HG03045 (cell line): Measurements from ENCODE around the gene FMR1.
A peak's percentile ranks its signal among the peaks of the same experiment; 100 is the strongest.

Experiments
- ATAC-seq: cut with Tn5 transposase; IDR thresholded peaks from one replicate; pipeline ENCODE4 v1.9.1; 2021; ENCODE audit warnings: mild to moderate bottlenecking, moderate library complexity; ENCODE audit not compliant: unreplicated experiment

Gene FMR1

DNA sequence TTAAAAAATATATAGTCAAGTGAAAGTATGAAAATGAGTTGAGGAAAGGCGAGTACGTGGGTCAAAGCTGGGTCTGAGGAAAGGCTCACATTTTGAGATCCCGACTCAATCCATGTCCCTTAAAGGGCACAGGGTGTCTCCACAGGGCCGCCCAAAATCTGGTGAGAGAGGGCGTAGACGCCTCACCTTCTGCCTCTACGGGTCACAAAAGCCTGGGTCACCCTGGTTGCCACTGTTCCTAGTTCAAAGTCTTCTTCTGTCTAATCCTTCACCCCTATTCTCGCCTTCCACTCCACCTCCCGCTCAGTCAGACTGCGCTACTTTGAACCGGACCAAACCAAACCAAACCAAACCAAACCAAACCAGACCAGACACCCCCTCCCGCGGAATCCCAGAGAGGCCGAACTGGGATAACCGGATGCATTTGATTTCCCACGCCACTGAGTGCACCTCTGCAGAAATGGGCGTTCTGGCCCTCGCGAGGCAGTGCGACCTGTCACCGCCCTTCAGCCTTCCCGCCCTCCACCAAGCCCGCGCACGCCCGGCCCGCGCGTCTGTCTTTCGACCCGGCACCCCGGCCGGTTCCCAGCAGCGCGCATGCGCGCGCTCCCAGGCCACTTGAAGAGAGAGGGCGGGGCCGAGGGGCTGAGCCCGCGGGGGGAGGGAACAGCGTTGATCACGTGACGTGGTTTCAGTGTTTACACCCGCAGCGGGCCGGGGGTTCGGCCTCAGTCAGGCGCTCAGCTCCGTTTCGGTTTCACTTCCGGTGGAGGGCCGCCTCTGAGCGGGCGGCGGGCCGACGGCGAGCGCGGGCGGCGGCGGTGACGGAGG is at the start of gene FMR1:
Gene FMR1 (plus strand): TSS at position 728 of the 831 bp plus-strand sequence. CDS start 261 bp downstream, outside the sequence.
- ATAC-seq, result peak; percentile 91

DNA sequence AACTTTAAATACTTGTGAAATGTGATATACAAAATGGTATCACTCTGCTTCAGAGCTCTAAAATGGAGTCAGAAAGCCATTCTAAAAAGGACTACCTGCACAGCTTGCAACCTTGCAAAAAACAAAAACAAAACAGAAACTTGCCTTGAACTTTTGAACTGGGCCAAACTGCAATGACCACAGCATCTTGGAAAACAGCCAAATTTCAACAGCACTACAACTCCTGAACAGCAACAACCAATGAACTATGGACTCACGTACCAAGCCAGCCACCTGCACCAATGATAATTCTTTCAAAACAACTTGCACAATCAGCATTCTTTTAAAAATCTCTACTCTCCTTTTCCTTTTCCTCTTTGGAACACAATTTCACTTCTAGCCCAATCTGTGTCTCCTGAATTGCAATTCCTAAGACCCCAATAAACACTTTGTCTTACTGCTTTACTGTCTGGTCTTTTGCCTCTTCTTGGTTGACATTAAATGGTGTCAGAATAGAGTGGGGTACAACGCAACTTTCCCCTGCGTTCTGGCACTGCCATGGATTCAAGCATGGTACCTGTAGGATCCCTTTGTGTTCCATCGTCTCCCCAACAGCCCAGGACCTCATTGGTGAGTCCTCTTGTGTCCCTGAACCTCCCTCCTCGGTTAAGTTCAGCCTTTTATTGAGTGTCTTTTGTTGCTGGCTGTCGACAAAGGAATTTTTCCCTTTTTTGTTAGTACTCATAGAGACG is 35.7 kb upstream of the FMR1 start:
- peak; percentile 98 for ATAC-seq

DNA sequence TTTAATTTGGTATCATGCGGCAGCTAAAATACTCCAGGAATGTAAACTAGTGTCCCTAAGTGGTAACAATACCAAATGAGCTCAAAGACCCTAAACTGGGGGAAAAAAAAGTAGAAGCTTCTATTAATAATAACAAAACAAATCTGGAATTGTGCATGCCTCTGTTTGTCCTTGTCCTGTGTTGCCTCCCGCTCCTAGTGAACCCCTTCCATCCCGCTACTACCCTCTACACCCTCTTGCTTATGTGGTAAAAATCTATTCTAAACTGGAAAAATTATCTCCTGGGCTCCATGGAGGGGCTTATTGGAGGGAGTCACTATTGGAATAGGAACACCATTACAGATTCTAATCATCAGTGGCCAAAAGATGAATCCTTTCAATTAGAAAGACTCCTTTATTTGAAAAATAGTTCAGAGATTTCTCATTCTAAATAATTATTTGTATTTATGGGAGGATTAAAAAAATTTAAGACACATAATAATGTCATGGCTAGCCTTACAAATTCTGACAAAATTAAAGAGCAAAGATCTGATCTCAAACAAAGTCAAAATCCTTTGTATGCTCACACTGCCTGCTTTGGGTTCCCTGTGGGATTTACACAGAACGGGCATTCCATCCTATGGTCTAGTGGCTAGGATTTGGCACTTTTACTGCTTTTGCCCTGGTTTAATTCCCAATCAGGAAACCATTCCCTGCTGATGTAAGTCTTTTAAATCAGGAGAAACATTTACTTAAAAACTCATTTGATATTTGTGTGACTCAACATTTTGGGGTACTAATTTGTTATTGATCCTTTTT is 34.7 kb upstream of the FMR1 start:
- no peak for ATAC-seq

DNA sequence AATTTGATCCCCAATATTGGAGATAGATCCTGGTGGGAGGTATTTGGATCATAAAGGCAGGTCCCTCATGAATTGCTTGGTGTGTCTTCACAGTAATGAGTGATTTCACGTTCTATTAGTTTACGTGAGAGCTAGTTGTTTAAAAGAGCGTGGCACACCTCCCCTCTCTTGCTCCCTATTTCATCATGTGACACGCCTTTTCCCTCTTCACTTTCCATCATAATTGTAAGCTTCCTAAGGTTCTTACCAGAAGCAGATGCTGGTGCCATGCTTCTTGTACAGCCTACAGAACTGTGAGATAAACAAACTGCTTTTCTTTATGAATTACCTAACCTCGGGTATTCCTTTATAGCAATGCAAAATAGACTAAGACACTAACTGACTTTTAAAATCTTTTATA is 34.0 kb upstream of the FMR1 start:
- no peak for ATAC-seq

DNA sequence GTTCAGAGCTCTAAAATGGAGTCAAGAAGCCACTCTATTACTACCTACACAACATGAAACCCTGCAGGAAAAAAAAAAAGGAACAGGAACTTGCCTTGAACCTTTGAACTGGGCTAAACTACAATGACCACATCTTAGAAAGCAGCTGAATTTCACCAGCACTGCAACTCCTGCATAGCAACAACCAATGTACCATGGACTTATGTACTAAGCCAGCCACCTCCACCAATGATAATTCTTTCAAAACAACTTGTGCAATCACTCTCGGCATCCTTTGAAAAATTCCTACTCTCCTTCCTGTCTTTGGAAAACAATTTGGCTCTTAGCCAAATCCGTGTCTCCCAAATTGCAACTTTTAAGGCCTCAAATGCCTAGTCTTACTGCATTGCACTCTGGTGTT is 26.8 kb upstream of the FMR1 start:
- no peak for ATAC-seq

DNA sequence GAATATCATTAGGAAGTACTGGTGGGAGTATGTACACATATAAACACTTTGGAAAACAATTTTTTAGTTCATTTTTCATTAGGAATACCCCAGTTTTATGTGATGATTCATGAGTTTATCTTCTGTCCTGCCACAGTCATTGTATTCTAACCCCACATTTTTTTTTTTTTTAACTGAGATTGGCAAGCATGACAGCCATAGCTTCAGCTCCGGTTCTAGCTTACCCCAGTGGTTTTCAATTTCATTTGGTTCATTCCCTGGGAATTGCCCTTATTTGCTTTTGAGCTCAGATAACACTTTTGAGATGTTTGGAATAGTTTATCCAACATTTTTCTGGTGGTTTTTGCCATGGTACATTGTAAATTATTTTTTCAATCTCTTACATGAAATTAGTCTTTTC is 21.0 kb upstream of the FMR1 start:
- ATAC-seq, result no peak

DNA sequence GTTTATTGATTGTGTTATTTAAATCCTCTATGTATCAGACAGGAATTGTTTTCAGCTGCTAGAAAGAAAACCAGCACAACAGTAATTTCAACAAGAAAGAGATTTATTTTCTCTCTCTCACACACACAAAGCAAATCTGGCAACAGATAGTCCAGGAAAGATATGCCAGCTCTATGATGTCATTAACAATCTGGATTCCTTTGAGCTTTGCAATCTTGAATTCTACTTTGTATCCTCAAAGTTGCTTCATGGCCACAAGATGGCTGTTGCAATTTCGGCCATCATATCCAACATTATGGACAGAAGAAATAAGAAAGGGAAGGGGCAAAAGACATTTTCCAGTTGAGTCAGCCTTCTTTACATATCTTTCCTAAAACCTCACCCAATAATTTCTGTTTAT is 19.8 kb upstream of the FMR1 start:
- no peak for ATAC-seq

DNA sequence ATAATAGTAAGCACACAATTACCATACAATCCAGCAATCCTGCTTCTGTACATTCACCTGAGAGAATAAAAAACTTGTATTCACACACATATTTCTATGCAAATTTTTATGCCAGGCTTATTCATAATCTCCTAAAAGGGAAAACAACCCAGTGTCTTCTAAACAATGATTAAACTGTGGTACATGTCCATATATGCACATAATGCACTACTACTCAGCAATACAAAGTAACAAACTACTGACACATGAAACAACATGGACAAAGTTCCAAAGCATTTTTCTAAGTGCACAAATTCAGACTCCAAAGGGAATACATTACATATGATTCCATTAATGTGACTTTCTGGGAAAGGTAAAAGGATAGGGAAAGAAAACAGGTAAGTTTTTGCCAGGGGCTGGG is 18.0 kb upstream of the FMR1 start:
- no peak for ATAC-seq

DNA sequence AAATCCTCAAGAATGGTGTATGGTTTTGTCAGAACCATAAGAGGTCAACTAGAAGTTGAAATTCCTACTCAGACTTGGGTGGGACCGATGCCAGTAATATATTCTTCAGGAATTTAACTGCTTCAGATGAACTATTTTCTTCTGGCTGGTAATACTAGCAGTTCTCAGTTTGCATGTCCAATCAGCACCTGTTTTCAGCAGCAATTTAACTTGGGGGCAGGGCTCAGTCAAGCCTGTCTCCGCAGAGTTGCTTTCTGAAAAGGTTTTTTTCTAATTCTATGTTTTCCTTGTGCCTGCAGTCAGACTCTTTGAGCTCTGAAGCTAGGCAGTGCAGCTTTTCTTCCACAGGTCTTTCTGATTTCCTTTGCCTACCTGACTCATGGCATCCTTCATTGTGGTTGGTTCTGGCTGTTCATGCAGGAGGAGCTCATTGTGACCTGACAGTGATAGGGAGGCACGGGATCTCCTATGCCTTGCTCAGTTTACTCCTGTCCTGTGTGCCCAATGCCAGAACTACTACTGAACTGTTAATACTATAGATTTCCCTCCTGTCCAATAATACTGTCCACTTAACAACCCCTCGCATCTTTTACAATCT is 17.3 kb upstream of the FMR1 start:
- no peak for ATAC-seq

DNA sequence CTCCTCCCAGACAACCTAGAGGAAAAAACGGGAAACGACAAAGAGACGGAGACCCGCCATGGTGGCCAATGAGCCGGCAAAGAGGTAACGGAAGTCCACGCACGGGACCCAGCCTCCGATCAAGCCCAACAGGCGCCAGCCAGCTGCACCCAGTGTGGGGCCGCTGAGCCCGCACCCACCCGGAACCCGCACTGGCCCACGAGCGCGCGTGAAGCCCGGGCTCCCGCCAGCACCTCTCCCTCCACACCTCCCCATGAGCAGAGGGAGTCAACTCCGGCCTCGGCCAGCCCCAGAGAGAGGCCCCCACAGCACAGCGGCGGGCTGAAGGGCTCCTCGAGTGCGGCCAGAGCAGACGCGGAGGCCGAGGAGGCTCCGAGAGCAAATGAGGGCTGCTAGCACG is 14.6 kb upstream of the FMR1 start:
- no peak for ATAC-seq

DNA sequence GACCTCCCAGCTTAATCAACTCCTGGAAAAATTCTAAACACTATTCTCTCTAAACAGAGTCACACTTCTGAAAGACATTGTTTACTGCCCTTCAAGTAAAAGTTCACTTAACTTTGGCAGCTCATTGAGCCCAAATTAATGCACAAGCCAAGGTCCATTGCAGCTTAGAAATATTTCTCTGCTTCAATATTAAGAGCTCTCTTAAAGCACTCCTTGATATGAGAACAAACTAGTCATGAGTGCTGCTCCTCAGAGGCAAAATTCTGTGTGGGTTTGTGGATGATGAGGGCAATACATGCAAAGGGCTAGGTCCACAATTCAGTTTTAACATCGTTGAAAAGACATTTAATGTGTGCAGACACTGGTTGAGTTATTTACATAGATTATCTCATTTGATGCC is 12.8 kb upstream of the FMR1 start:
- ATAC-seq, result no peak

DNA sequence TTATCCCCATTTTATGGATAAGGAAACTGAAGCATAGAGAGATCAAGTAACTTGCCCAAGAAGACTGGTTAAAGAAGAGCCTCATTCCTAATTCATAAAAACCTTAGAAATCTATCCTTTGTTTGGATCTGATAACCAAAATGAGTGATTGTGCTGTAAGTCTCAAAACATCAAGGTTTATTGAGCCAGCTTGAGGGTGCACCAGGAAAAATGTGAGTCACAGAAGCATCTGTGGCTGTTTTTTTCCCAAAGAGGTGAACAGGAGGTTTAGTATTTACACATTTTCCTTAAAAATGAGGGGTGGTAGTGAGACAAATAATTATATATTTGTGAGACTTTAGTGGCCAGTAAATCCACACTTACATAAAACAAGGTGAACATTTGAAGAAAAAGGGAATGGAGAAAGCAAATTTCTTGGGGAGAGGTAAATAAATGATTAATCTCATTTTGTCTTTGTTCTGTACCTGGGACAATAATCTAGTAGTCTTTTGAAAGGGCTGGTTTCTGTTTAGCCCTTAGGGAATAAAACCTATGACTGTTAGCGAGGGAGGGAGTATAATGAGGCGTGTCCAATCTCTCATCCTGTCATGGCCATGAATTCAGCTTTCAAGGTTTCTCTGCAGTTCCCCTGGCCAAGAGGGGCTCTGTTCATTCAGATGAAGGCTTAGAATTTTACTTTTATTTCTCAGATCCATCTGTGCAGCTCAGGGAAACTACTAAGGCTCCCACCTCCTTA is 12.2 kb upstream of the FMR1 start:
- ATAC-seq, result no peak

DNA sequence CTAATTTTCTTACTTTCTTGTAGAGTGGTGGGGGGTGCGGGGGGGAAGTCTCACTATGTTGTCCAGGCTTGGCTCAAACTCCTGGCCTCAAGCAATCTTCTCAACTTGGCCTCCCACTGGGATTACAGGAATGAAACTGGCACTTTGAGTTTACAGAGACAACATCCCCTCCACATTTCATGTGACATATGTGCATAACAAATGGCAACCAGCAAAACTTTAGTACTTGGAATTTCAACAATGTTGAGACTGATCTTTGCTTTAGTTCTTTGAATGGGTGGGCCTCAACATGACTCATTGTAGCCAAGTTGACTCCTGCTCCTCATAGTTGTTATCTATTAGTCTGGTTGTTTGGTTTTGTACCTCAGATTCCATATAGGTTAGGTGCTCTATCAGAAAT is 11.4 kb upstream of the FMR1 start:
- ATAC-seq, result no peak

DNA sequence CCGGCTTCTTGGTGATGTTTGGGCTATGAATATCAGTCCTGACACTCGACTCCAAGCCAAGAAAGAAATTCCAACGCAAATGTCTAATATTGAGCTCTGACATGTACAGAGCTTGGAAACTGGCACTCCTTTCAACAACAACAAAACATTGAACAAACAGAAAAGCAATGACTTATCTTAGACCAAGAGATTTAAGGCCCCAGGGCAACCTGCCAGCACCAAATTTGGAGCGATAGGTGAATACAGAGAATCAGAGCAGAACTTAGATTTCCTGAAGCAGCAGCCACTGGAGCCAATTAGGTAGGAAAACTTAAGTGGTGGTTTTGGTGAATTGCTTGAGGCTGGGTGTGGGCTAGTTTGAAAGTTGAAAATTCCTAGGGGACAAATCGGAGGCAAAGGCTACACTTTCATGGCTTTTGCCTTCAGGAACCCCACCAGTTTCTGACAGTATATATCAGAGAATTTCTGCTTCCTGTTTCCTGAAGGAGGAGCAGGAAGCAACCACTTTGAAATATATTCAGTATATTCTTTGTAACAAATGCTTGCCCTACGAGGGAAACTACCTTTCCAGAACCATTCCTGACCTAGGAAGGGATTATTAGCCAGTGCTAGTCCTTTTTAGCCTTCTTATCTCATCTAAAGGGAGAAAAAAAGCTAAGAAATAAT is 10.1 kb upstream of the FMR1 start:
- ATAC-seq, result no peak

DNA sequence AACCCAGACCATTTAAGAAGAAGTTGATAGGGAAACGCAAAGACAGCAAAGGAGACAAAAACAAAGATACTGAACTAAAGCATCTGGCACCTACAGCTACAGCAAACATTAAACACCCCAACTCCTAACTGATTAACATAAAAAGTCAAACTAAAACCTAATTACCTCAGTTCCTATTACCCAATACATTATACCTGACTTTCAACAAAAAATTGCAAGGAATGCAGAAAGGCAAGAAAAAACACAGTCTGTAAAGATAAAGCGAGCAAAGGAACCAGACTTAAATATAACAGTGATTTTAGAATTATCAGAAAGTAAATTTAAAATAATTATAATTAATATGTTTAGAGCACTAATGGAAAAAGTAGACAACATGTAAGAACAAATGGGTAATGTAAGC is 9.4 kb upstream of the FMR1 start:
- no peak for ATAC-seq

DNA sequence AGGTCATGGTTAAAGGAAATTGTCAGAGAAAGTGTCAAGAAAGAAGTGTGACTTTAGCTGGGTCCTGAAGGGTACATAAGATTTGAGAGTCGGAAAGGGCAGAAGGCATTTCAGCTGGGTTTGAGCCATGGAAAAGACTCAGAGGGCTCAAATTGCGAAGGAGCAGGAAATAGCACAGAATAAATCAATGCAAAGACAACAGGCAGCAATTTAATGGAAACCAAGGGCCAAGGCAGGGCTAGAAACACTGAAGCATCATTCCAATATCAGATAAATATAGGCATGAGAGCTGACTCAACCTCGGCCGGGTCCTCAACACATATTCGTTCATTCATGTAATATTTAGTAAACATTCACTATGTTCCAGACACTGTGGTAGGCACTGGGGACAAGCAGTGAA is 3.6 kb upstream of the FMR1 start:
- ATAC-seq, result no peak

DNA sequence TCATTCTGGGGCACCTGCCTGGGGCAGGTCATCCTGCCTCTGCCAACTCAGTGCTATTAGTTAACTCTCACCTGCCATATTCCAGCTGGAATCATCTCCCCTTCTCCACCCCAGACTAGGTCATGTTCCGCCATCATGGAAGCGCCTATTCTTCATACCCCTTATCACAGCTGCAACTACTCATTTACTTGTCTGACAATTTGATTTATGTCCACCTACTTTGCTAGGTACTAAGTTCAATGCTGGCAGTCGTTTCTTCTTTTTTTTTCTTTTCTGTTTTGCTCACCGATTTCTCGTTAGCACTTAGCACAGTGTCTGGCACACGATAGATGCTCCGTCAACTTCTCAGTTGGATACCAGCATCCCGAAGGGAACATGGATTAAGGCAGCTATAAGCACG is 1.1 kb upstream of the FMR1 start:
- no peak for ATAC-seq

DNA sequence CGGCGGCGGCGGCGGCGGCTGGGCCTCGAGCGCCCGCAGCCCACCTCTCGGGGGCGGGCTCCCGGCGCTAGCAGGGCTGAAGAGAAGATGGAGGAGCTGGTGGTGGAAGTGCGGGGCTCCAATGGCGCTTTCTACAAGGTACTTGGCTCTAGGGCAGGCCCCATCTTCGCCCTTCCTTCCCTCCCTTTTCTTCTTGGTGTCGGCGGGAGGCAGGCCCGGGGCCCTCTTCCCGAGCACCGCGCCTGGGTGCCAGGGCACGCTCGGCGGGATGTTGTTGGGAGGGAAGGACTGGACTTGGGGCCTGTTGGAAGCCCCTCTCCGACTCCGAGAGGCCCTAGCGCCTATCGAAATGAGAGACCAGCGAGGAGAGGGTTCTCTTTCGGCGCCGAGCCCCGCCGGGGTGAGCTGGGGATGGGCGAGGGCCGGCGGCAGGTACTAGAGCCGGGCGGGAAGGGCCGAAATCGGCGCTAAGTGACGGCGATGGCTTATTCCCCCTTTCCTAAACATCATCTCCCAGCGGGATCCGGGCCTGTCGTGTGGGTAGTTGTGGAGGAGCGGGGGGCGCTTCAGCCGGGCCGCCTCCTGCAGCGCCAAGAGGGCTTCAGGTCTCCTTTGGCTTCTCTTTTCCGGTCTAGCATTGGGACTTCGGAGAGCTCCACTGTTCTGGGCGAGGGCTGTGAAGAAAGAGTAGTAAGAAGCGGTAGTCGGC is 528 bp downstream of the FMR1 start:
- peak; percentile 35 for ATAC-seq

DNA sequence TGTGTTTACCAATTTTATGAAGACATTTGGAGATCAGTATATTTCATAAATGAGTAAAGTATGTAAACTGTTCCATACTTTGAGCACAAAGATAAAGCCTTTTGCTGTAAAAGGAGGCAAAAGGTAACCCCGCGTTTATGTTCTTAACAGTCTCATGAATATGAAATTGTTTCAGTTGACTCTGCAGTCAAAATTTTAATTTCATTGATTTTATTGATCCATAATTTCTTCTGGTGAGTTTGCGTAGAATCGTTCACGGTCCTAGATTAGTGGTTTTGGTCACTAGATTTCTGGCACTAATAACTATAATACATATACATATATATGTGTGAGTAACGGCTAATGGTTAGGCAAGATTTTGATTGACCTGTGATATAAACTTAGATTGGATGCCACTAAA is 1.9 kb downstream of the FMR1 start:
- ATAC-seq, result no peak
